Measurements from ENCODE around the gene POLR3K. TPM values are rescaled to one million over a fixed set of nuclear protein-coding genes. Genes with fewer than 3 reads are reported as not detected.

Gene POLR3K
- total RNA-seq, 6 experiments from 2014 or later, result 3.5 to 6.3 (median 4.3) TPM

DNA sequence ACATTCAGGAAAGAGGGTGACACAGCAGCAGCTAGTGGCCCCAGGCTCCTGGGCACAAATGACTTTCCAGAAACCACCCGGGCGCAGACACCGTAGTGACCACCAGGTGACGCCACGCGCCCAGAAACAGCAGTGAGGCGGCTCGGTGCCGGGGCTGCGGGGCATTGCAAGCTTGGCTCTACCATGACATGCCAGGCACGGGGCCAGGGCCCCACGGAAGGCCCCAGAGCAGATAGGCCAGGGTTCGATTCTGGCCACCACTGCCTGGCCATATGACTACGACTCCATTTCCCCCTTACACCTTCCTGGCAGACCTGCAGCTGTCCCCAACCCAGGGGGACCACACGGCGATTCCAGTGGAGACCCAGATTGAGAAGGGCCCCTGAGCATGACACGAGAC, 12.3 kb upstream of the POLR3K start:
- no peak overlapping the region for H3K4me3 ChIP-seq
- H3K9me3 ChIP-seq, result no peaks in the 10 kb centered on the region
- H3K36me3 ChIP-seq, result no peaks in the 10 kb centered on the region
- no CpG with 5 or more reads among the region's 17 CpGs for WGBS (ENCODE audit: insufficient coverage, low coverage, low lambda C conversion rate, missing lambda C conversion rate)
- no peak overlapping the region for H3K27ac ChIP-seq
- peak; percentile 85 to 86 (median 85) for DNase-seq
- H3K4me1 ChIP-seq, result no peaks in the 10 kb centered on the region
- no peaks in the 10 kb centered on the region for H3K27me3 ChIP-seq
- intact Hi-C loops (cut with DNase I), result no loop called here
- no peak for TF ChIP-seq POLR2A (IDR thresholded peaks at IDR 0.05)
- TF ChIP-seq, protein P1, sequence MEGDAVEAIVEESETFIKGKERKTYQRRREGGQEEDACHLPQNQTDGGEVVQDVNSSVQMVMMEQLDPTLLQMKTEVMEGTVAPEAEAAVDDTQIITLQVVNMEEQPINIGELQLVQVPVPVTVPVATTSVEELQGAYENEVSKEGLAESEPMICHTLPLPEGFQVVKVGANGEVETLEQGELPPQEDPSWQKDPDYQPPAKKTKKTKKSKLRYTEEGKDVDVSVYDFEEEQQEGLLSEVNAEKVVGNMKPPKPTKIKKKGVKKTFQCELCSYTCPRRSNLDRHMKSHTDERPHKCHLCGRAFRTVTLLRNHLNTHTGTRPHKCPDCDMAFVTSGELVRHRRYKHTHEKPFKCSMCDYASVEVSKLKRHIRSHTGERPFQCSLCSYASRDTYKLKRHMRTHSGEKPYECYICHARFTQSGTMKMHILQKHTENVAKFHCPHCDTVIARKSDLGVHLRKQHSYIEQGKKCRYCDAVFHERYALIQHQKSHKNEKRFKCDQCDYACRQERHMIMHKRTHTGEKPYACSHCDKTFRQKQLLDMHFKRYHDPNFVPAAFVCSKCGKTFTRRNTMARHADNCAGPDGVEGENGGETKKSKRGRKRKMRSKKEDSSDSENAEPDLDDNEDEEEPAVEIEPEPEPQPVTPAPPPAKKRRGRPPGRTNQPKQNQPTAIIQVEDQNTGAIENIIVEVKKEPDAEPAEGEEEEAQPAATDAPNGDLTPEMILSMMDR (IDR thresholded peaks at IDR 0.05), result peak; percentile 95 to 98 (median 96)
- ATAC-seq, result peak; percentile 73 to 89 (median 87)

DNA sequence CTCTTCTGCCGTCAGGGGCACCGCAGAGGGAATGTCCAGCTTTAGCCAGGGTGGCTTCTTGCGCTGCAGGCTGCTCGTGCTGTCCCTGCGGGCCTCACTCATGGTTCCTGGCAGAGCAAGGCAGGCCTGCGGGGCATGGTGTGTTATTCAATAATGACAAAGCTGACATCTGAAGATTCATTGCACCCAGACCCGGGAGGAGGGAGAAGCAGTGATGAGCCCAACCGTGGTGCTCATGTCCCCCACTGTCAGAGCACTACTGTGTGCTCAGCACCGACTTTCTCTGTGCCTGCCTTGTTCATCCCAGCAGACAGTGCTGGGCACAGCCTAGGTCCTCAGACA, 11.5 kb upstream of the POLR3K start:
- no peaks in the 10 kb centered on the region for H3K9me3 ChIP-seq
- H3K27me3 ChIP-seq, result no peaks in the 10 kb centered on the region
- intact Hi-C loops (cut with DNase I), result no loop called here
- H3K4me3 ChIP-seq, result no peak overlapping the region
- 17% methylated on average over 1 of the region's 9 CpGs for WGBS (ENCODE audit: insufficient coverage, low coverage, low lambda C conversion rate, missing lambda C conversion rate)
- DNase-seq (peak in 1 of 3 donors; percentile 17), ATAC-seq (no peak)
- H3K4me1 ChIP-seq, result no peaks in the 10 kb centered on the region
- TF ChIP-seq, protein P1 (IDR thresholded peaks at IDR 0.05), result no peak
- TF ChIP-seq POLR2A (IDR thresholded peaks at IDR 0.05), result no peak
- H3K36me3 ChIP-seq, result no peaks in the 10 kb centered on the region
- H3K27ac ChIP-seq, result no peak overlapping the region

DNA sequence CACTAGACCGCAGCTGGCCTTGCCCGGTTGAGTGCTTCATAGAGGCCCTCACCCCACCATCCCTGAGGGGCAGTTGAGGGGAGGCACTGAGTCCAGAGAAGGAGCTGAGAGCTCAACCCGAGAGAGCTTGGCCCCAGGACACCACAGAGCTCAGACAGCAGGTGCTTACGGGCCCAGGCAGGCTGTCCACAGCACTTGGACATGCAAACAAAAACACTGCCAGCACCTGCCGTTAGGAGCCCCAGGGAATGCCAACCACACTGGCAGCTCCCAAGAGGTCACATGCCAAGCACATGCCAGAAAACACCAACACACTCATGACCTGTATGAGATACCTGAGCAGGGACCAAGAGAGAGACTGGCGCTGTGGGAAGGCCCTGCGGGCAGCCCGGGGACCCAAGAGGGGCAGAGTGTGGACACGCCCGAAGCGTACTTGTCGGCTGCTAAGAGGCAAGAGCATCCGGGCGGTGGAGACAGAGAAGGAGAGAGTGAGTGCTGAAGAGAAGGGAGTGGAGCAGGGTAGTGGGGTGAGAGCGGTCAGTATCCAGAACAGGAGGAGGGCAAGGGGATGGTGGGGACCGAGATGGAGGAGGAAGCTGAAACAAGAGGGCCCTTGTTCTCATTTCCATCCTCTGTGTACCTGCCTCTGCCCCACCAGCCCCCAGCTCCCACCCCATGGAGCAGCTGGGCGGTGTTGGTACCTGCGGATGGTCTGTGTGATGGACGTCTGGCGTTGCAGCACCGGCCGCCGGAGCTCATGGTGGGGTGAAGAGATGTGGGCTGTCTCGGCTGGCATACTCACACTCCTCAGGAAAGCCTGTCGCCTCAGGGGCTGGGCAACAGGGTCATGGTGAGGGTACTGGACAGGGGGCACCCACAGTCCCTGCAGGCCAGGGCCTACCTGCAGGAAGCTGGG, 10.8 kb upstream of the POLR3K start:
- TF ChIP-seq, protein P1 (IDR thresholded peaks at IDR 0.05), result no peak
- TF ChIP-seq POLR2A (IDR thresholded peaks at IDR 0.05), result no peak
- intact Hi-C loops (cut with DNase I), result no loop called here
- Histone ChIP-seq H3K4me3 (no peak overlapping the region), H3K27ac (no peak overlapping the region), H3K36me3 (no peaks in the 10 kb centered on the region), H3K4me1 (no peaks in the 10 kb centered on the region), H3K9me3 (no peaks in the 10 kb centered on the region), H3K27me3 (no peaks in the 10 kb centered on the region)
- WGBS (ENCODE audit: insufficient coverage, low coverage, low lambda C conversion rate, missing lambda C conversion rate), result 64% methylated on average over 11 of the region's 25 CpGs
- peak in 2 of 3 donors; percentile 62 to 73 for DNase-seq
- peak in 2 of 4 donors; percentile 55 to 66 for ATAC-seq

DNA sequence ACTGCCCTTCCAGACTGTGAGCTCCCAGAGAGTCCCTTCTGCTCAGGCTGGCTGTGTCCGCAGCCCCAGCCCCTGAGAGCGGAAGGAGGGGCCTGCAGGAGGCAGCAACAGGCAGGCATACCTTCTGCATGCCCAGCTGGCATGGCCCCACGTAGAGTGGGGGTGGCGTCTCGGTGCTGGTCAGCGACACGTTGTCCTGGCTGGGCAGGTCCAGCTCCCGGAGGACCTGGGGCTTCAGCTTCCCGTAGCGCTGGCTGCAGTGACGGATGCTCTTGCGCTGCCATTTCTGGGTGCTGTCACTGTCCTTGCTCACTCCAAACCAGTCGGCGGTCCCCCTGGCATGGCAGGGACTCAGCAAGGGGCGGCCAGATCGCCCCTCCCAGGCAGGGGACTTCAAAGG, 10.1 kb upstream of the POLR3K start:
- Histone ChIP-seq H3K27me3 (no peaks in the 10 kb centered on the region), H3K4me3 (no peak overlapping the region), H3K4me1 (no peaks in the 10 kb centered on the region), H3K9me3 (no peaks in the 10 kb centered on the region), H3K36me3 (no peaks in the 10 kb centered on the region), H3K27ac (no peak overlapping the region)
- ATAC-seq (no peak), DNase-seq (peak in 1 of 3 donors; percentile 52)
- no peak for TF ChIP-seq POLR2A (IDR thresholded peaks at IDR 0.05)
- TF ChIP-seq, protein P1 (IDR thresholded peaks at IDR 0.05), result no peak
- intact Hi-C loops (cut with DNase I), result no loop called here
- WGBS (ENCODE audit: insufficient coverage, low coverage, low lambda C conversion rate, missing lambda C conversion rate), result no CpG with 5 or more reads among the region's 16 CpGs
